GM12864 (cell line): ENCODE results near the gene TTYH3.
"Not testable (repeated sequence)": the region's sequence is repeated elsewhere in the genome, so short reads cannot be mapped to it uniquely, and the experiment has no call there.

ENCODE experiments used
- DNase-seq: peaks from one replicate; pipeline ENCODE4 v3.0.0-alpha.2; 2011; ENCODE audit warnings: low read depth
- H3K4me3 ChIP-seq: 2 replicates; pipeline ENCODE4 v1.5.1; 2011; ENCODE audit warnings: mild to moderate bottlenecking, low read depth, low read length, control low read depth
- TF ChIP-seq, protein P1 (sequence below): IDR thresholded peaks from 2 replicates; pipeline ENCODE4 v1.5.1; 2011; ENCODE audit warnings: low read depth, mild to moderate bottlenecking, moderate library complexity, low read length, control low read depth, inconsistent platforms; ENCODE audit errors: missing control alignments

Gene TTYH3

DNA sequence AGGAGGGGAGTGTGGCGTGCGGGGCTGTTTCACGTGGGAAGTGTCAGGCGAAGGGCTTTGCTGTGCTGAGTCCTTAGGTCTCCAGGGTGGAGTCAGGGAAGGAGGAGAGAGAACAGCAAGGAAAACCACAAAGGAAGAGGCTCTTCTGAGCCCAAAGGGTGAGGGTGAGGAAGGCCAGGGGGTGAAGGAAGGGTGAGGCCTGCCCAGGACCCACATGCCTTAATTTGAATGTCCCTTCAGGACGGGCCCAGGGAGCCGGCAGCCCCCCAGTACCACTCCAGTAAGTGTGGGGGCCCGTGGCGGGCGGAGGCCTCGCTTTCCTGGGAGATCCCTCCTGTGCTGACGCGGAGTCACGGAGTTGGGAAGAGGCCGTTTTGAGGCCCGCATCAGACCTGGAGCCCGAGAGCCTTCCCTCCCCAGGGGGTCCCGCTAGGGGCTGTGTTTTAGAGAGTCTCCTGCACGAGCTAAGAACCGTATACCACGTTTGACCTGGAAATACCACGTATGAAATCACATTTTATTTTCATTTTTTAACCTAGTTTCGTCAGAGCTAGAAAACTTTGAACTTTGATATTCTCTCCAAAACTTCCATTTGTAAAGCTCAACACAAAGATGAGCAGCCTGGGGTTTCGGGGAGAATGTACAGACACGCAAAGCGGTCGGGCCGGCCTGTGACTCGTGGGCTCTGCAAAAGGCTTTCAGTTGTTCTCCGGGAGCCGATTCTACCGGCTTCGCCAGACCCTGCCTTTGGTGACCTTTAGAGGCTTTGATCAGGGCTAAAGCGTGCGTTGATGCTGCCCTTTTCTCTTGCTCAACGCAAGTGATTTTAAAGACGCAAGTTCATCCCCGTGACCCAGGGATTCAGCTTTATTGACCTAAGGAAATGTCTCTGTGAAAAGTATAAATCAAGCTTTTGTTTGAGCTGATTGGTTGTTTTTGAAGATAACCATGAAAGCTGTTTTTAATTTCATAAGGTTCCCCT lies 23.6 kb upstream of the TTYH3 start:
- DNase-seq, result no peak
- TF ChIP-seq, protein P1, sequence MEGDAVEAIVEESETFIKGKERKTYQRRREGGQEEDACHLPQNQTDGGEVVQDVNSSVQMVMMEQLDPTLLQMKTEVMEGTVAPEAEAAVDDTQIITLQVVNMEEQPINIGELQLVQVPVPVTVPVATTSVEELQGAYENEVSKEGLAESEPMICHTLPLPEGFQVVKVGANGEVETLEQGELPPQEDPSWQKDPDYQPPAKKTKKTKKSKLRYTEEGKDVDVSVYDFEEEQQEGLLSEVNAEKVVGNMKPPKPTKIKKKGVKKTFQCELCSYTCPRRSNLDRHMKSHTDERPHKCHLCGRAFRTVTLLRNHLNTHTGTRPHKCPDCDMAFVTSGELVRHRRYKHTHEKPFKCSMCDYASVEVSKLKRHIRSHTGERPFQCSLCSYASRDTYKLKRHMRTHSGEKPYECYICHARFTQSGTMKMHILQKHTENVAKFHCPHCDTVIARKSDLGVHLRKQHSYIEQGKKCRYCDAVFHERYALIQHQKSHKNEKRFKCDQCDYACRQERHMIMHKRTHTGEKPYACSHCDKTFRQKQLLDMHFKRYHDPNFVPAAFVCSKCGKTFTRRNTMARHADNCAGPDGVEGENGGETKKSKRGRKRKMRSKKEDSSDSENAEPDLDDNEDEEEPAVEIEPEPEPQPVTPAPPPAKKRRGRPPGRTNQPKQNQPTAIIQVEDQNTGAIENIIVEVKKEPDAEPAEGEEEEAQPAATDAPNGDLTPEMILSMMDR, result no peak
- no peak overlapping the region for H3K4me3 ChIP-seq

DNA sequence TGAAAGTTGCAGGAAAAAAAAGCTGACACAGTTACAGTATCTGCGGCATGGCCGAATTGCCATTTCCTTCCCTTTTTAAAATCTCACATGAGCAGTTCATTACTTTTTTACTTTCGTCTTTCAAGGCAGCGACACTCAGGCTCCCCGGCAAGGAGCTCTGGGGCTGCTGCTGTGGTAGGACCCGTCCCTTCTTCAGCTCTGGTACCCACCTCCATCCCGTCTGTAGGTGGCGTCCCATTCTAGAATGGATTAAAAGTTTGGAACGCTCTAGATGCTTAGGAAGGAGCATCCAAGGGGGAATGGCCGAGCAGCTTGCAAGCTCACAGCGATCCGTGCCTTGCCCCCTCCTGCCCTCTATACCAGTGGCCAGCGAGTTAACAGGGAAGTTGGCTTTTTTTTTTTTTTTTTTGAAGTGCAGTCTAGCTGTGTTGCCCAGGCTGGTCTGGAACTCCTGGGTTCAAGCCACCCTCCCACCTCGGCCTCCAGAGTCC lies 22.8 kb upstream of the TTYH3 start:
- no peak for DNase-seq
- TF ChIP-seq, protein P1, result peak; percentile 36

DNA sequence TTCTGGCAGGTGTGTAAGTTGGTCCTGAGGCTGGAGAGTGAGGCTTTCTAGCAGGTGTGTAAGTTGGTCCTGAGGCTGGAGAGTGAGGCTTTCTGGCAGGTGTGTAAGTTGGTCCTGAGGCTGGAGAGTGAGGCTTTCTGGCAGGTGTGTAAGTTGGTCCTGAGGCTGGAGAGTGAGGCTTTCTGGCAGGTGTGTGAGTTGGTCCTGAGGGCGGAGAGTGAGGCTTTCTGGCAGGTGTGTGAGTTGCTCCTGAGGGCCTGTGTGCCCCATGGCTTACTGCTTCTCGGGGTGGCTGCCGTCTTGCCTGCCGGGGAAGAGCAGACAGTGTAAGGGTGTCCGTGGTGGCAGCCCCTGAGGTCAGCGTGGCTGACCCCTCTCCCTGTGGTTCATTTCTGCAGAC lies 22.1 kb upstream of the TTYH3 start:
- not testable (repeated sequence) for H3K4me3 ChIP-seq, DNase-seq

More for the DNA sequence above, 22.8 kb upstream of the TTYH3 start:
- H3K4me3 ChIP-seq, result no peak overlapping the region

DNA sequence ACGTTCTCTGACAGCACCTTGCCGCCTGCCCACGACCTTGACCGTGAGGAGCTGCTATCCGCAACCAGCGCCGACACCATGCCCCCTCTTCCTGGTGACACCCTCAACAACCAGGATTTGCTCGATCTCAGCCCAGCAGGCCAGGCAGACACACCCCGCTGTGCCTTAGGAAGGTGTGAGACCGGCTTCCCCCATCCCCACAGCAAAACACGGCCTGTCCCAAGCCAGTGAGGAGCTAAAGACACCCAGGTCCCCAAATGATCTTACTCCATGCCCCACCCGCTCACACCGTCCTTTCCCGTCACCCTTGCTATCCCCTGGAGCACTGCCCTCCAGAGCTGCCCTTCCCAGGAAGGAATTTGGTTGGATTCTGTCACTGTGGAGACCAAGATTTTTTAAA lies 21.3 kb upstream of the TTYH3 start:
- TF ChIP-seq, protein P1, result no peak
- H3K4me3 ChIP-seq, result no peak overlapping the region
- no peak for DNase-seq

- TF ChIP-seq, protein P1, result no peak
- H3K4me3 ChIP-seq, result no peak overlapping the region
- DNase-seq, result no peak
Observed at GRCh38 chr7:2610898-2611297, 20.9 kb upstream of the TTYH3 start.

GRCh38 chr7:2611401-2611800 lies 20.4 kb upstream of the TTYH3 start:
- no peak overlapping the region for H3K4me3 ChIP-seq
- TF ChIP-seq, protein P1, result no peak
- no peak for DNase-seq

DNA sequence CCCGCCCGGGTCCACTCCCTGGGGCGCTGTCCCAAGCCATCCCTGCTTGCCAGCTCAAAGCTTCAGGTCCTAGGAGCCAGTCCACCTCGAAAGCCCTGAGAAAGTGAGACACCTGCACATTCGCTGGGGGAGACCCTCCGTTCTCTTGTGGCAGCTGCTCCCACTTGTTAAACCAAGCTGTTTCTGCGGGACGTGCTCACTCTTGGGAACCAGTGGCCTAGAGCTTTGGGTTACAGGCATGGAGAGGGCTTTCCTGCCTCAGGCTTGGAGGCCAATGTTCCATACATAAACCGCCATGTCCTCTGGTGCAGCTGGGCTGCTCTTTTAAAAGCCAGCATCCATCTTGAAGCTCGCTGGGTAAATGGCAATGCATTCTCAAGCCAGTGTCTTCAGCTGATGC lies 19.9 kb upstream of the TTYH3 start:
- H3K4me3 ChIP-seq, result no peak overlapping the region
- TF ChIP-seq, protein P1, result no peak
- no peak for DNase-seq
